Dedifferentiated amniotic fluid mesenchymal stem cell (primary cell): ENCODE data around the gene SUZ12.
"Not testable (repeated sequence)": the region's sequence is repeated elsewhere in the genome, so short reads cannot be mapped to it uniquely, and the experiment has no call there.

Experiments
- DNase-seq: peaks from one replicate; pipeline ENCODE4 v3.0.0-alpha.2; 2016; ENCODE audit errors: extremely low spot score

SUZ12 gene

DNA sequence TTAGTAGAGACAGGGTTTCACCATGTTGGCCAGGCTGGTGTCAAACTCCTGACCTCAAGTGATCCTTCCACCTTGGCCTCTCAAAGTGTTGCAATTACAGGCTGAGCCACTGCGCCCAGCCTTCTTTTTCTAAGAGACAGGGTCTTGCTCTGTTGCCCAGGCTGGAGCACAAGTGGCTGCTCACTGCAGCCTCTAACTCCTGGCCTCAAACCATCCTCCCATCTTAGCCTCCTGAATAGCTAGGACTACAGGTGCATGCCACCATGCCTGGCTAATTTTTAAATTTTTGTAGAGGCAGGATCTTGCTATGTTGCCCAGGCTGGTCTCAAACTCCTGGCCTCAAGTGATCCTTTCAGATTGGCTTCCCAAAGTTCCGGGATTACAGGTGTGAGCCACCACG, 15.1 kb downstream of the SUZ12 start:
- not testable (repeated sequence) for DNase-seq

DNA sequence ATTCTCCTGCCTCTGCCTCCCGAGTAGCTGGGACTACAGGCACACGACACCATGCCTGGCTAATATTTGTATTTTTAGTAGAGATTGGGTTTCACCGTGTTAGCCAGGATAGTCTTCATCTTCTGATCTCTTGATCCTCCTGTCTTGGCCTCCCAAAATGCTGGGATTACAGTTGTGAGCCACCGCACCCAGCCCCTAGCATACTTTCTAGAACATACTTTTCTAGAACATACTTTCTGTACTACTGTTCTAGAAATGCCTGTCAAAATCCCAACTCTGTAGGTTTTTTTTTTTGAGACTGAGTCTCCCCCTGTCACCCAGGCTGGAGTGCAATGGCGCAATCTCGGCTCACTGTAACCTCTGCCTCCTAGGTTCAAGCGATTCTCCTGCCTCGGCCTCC, 27.3 kb downstream of the SUZ12 start:
- not testable (repeated sequence) for DNase-seq

GRCh38 chr17:31967648-31968047, 30.8 kb downstream of the SUZ12 start:
- no peak for DNase-seq

DNA sequence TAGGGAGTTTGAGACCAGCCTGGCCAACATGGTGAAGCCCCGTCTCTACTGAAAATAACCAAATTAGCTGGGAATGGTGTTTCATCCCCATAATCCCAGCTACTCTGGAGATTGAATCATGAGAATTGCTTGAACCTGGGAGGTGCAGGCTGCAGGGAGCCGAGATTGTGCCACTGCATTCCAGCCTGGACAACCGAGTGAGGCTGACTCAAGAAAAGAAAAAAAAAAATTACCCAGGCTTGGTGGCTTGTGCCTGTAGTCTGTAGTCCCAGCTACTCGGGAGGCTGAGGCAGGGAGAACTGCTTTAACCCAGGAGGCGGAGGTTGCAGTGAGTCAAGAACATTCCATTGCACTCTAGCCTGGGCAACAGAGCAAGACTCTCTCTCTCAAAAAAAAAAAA, 33.6 kb downstream of the SUZ12 start:
- DNase-seq: not testable (repeated sequence)

DNA sequence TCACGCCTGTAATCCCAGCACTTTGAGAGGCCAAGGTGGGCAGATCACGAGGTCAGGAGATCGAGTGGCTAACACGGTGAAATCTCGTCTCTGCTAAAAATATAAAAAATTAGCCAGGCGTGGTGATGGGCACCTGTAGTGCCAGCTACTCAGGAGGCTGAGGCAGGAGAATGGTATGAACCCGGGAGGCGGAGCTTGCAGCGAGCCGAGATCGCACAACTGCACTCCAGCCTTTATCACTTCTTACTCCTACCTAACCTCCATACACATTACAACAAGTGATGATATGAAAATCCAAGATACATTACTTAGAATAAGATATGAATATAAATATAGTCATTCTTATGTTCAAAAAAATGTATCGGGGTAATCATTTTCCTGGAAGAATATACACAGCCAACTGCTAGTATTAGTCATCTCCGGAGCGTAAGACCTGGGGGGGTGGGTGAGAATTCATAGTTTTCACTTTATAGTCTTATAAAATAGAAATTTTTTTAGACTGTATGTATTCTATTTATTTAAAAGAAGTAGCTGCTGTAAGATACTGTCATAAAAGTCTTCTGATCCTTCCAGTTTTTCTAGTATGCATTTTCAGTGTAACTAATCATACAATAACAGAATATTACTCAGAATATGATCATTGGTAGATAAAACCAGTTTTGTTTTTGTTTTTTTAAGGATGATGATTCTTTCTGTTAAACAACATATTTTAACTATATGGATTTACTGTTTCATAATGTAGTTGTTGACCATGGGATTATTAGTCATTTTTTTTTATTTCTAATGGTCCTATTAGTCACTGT, 37.7 kb downstream of the SUZ12 start:
- not testable (repeated sequence) for DNase-seq

GRCh38 chr17:31975391-31975790, 38.6 kb downstream of the SUZ12 start:
- DNase-seq: not testable (repeated sequence)

DNA sequence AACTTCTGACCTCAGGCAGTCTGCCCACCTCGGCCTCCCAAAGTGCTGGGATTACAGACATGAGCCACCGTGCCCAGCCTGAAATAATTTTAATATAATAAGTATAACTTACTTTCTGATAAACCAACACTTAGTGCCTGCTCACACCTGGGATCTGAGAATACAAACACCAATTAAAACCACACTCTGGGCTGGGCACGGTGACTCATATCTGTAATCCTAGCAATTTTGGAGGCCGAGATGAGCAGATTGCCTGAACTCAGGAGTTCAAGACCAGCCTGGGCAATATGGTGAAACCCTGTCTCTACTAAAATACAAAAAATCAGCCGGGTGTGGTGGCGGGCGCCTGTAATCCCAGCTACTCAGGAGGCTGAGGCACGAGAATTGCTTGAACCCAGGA, 55.0 kb downstream of the SUZ12 start:
- DNase-seq: not testable (repeated sequence)

DNA sequence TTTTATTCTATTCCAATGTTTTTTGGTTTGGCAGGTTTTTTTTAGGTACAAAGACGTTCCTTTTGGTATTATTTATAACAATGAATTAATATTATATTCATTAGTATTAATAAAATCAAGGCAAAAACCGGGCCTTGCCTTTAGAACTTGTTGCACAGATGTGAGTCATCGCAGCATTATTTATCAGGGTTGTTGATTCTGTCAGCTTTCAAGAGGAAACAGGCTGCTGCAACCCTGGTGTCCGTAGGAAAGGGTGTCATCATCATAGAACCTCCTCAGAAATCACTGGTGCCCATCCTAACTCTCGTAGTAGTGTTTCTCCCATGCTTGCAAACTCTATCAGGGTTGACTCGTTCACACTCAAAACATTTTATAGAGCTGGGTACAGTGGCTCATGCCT, 60.2 kb downstream of the SUZ12 start:
- DNase-seq: no peak

- DNase-seq: peak; percentile 65
These were observed 70.2 kb downstream of the SUZ12 start, which contains the start of gene LRRC37B for GRCh38 chr17:32006957-32007462. LRRC37B (plus strand) TSS chr17:32007383; CDS start chr17:32021393, 14,010 bp downstream.

DNA sequence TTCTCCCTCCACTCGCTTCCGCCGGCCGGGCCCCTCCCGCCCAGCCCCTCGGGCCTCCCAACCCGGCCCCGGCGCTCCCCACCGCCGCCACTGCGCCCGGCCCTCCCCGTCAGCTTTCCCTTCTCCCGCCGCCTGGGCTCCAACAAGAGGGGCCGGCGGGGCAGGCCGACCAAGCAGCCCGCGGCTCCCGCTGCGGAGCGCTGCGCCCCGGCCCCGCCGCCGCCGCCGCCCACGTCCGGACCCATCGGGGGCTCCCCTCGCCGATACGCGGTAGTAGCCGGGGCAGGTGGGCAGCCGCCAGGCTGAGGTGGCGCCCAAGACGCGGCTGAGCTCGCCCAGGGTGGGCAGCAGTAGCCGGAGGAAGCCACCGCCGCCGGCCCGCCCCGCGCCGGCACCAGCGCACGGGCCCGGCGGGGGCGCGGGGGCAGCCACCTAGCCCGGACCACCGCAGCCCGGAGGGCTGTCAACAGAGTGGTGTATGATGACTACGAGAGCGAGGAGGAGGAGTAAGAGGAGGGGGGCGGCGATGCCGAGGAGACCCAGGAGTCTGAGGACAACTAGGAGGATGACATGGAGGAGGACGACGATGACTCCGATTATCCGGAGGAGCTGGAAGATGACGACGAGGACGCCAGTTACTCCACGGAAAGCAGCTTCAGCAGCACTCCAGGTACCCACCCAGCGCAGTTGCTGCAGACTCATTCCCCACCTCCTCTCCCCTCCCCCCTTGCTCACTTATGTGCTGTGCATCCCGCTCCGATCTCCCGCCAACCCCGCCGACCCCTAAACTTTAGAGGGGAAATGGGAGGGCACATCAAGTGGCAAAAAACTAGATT, 70.9 kb downstream of the SUZ12 start:
- DNase-seq: no peak

GRCh38 chr17:32009262-32009542, 72.4 kb downstream of the SUZ12 start:
- DNase-seq: no peak

GRCh38 chr17:32010114-32010513, 73.3 kb downstream of the SUZ12 start:
- no peak for DNase-seq

- peak; percentile 16 for DNase-seq
These were observed 78.6 kb downstream of the SUZ12 start for GRCh38 chr17:32015245-32016013.

GRCh38 chr17:32016231-32016630, 79.4 kb downstream of the SUZ12 start:
- DNase-seq: no peak

DNA sequence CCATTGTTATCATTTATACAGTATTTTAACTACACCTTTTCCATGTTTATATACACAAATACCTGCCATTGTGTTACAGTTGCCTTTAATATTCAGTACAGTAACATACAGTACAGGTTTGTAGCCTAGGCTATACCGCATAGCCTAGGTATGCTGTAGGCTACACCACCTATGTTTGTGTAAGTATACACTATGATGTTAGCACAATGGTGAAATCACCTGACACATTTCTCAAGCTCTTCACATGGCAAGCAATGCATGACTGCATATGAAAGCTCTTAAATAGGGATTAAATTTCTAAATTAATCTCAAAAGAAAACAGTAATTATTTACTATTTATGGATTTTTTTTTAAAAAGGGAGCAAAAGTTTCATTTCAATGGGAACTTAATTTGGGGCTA, 82.4 kb downstream of the SUZ12 start:
- DNase-seq: no peak

GRCh38 chr17:32020943-32021614, 84.3 kb downstream of the SUZ12 start:
- DNase-seq: no peak

- DNase-seq: no peak
These were observed 84.8 kb downstream of the SUZ12 start for GRCh38 chr17:32021615-32021955.

- not testable (repeated sequence) for DNase-seq
These were observed 85.7 kb downstream of the SUZ12 start for GRCh38 chr17:32022554-32022953.

GRCh38 chr17:32027271-32027670, 90.5 kb downstream of the SUZ12 start:
- not testable (repeated sequence) for DNase-seq

DNA sequence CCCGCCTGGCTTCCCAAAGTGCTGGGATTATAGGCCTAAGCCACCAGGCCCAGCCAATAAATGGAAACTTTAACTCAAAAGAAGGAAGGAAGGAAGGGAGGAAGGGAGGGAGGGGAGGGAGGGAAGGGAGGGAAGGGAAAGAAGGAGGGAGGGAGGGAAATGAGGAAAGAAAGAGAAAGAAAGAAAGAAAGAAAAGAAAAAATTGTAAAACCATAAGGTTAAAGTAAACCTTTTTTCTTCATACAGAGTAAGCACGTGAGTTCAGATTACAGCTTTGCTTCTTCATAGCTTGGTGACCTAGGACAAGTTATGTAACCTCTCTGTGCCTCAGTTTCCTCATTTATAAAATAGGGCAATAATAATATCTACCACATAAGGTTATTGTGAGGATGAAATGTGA, 96.4 kb downstream of the SUZ12 start:
- DNase-seq: no peak

DNA sequence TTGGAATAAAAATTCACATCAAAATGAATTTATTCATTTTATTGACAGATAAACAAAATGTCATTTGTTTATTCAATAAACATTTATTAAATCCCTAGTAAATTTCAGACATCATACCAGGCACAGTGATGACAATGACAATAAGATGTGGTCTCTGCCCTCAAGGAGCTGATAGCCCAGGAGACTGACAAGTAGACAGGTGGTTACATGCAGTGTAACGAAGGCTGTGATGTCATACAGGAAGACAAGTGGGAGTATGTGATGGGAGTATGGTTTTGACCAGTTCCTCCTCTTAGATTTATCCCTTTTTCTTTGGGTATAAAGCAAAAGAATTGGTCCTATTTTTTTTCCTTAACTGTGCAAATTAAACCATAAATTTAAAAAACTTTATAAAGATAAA, 97.0 kb downstream of the SUZ12 start:
- not testable (repeated sequence) for DNase-seq

DNA sequence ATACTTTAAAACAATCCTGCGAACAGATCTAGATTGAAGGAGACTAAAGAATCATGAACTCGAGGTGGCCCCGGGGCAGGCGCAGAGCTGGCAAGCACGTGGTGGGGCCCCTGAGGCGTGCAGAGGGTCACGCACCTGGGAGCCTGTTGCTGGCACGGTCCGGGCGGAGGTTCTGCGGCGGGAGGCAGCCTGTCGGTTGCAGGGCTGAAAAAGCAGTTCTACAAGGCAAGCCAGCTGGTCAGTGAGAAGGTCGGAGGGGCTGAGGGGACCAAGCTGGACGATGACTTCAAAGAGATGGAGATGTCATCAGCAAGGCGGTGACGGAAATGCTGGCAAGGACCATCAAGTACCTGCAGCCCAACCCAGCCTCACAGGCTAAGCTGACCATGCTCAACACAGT, 103.4 kb downstream of the SUZ12 start:
- not testable (repeated sequence) for DNase-seq
